K562 (cell line): ENCODE results near the gene PPP2R5A.

Experiments
- CTCFL ChIP-seq: IDR thresholded peaks from 2 replicates; pipeline ENCODE4 v1.6.1; 2011; ENCODE audit warnings: borderline replicate concordance, low read depth, mild to moderate bottlenecking, moderate library complexity, low read length; ENCODE audit not compliant: insufficient read depth, poor library complexity, severe bottlenecking
- EP300 ChIP-seq: IDR thresholded peaks from 2 replicates; pipeline ENCODE4 v1.6.1; 2012; ENCODE audit warnings: low read length, improper control_type of control experiment
- EWSR1 ChIP-seq: fragments of 450-650 bp; IDR thresholded peaks from 2 replicates; pipeline ENCODE4 v1.6.1; 2018; ENCODE audit warnings: borderline replicate concordance, mild to moderate bottlenecking, low read depth, moderate library complexity; ENCODE audit not compliant: partially characterized antibody
- FOXP1 ChIP-seq: sonication (generic); formaldehyde crosslinking; IDR thresholded peaks from 2 replicates; pipeline ENCODE4 v1.8.0; 2022; ENCODE audit warnings: mild to moderate bottlenecking, missing genetic modification reagents
- HMGXB4 ChIP-seq: sonication (generic); formaldehyde crosslinking; IDR thresholded peaks from 2 replicates; pipeline ENCODE4 v1.8.1; 2023; ENCODE audit warnings: mild to moderate bottlenecking, missing genetic modification reagents
- SIN3A ChIP-seq, 2 experiments: fragments of 150-350 bp in 1 of 2; IDR thresholded peaks; 2 replicates each; pipeline ENCODE4 v1.6.1; 2011 to 2016; ENCODE audit warnings: borderline replicate concordance in 2 of 2, low read depth in 2 of 2, low read length in 2 of 2, mild to moderate bottlenecking in 2 of 2, moderate library complexity in 2 of 2; ENCODE audit not compliant: control insufficient read depth in 1 of 2
- USF1 ChIP-seq: sonication (generic); formaldehyde crosslinking; IDR thresholded peaks from 2 replicates; pipeline ENCODE4 v1.9.0; 2022; ENCODE audit warnings: mild to moderate bottlenecking, missing genetic modification reagents
- ZNF274 ChIP-seq: IDR thresholded peaks from 2 replicates; pipeline ENCODE4 v1.6.1; 2011; ENCODE audit warnings: low read depth, mild to moderate bottlenecking, low read length, moderate library complexity, borderline replicate concordance

- no peak for TF ChIP-seq FOXP1 (CRISPR knock-in tag)
- TF ChIP-seq EP300: no peak
- TF ChIP-seq SIN3A (IDR thresholded peaks at IDR 0.05; ENCODE audit: borderline replicate concordance in 2 of 2, control insufficient read depth in 1 of 2, low read depth in 2 of 2, low read length in 2 of 2): no peak
- no peak for TF ChIP-seq ZNF274
- no peak for TF ChIP-seq HMGXB4 (CRISPR knock-in tag)
- TF ChIP-seq USF1 (CRISPR knock-in tag): no peak
- no peak for TF ChIP-seq CTCFL
- no peak for TF ChIP-seq EWSR1
These were observed 69.3 kb downstream of the PPP2R5A start for GRCh38 chr1:212354464-212354863.
